Astrocyte (in vitro differentiated cells and primary cell): ENCODE results near the gene ZNF497. TPM values are rescaled to one million over a fixed set of nuclear protein-coding genes. Genes with fewer than 3 reads are reported as not detected.
A peak's percentile ranks its signal among the peaks of the same experiment; 100 is the strongest.

Experiments used
- DNase-seq: peaks from one replicate; pipeline ENCODE4 v3.0.0-alpha.2; 2010; ENCODE audit warnings: low read depth
- FAIRE-seq: peaks from 2 replicates; lab custom pipeline; 2011; peaks lifted over from hg19 to GRCh38; lab: Jason Lieb, UNC
- H2AFZ ChIP-seq: 2 replicates; pipeline ENCODE4 v1.6.0; 2012; ENCODE audit warnings: low read depth, low read length, inconsistent platforms
- H3K27ac ChIP-seq: 2 replicates; pipeline ENCODE4 v1.5.1; 2011; ENCODE audit warnings: low read depth, low read length, inconsistent platforms
- H3K27me3 ChIP-seq: 2 replicates; pipeline ENCODE4 v1.6.0; 2011; ENCODE audit warnings: low read length, inconsistent platforms; ENCODE audit not compliant: insufficient read depth
- H3K36me3 ChIP-seq: 2 replicates; pipeline ENCODE4 v1.5.1; 2011; ENCODE audit warnings: low read length, inconsistent platforms; ENCODE audit not compliant: insufficient read depth
- H3K4me1 ChIP-seq: 2 replicates; pipeline ENCODE4 v1.5.1; 2011; ENCODE audit warnings: low read length, inconsistent platforms; ENCODE audit not compliant: insufficient read depth
- H3K4me2 ChIP-seq: 2 replicates; pipeline ENCODE4 v1.6.0; 2012; ENCODE audit warnings: low read length, inconsistent platforms
- H3K4me3 ChIP-seq: 2 replicates; pipeline ENCODE4 v1.5.1; 2011; ENCODE audit warnings: low read depth, mild to moderate bottlenecking, low read length, inconsistent platforms; ENCODE audit not compliant: insufficient read depth
- H3K79me2 ChIP-seq: 2 replicates; pipeline ENCODE4 v1.6.0; 2012; ENCODE audit warnings: mild to moderate bottlenecking, low read length, inconsistent platforms; ENCODE audit not compliant: insufficient read depth
- H3K9ac ChIP-seq: 2 replicates; pipeline ENCODE4 v1.6.0; 2012; ENCODE audit warnings: mild to moderate bottlenecking, low read length, inconsistent platforms
- H3K9me3 ChIP-seq: 2 replicates; pipeline ENCODE4 v1.5.1; 2012; ENCODE audit warnings: low read depth, mild to moderate bottlenecking, low read length, inconsistent platforms; ENCODE audit not compliant: insufficient read depth
- H4K20me1 ChIP-seq: 2 replicates; pipeline ENCODE4 v1.6.0; 2012; ENCODE audit warnings: low read length, inconsistent platforms; ENCODE audit not compliant: insufficient read depth
- H3K27ac Mint-ChIP-seq: one replicate; pipeline ENCODE4 v1.8.0; 2021; ENCODE audit warnings: mild to moderate bottlenecking, mixed read lengths; ENCODE audit not compliant: unreplicated experiment
- H3K27me3 Mint-ChIP-seq: one replicate; pipeline ENCODE4 v1.8.0; 2021; ENCODE audit warnings: low read depth, mixed read lengths; ENCODE audit not compliant: unreplicated experiment
- H3K36me3 Mint-ChIP-seq: one replicate; pipeline ENCODE4 v1.8.0; 2021; ENCODE audit warnings: low read depth, mixed read lengths; ENCODE audit not compliant: unreplicated experiment
- H3K4me1 Mint-ChIP-seq: one replicate; pipeline ENCODE4 v1.8.0; 2021; ENCODE audit warnings: low read depth, mixed read lengths; ENCODE audit not compliant: unreplicated experiment
- H3K4me3 Mint-ChIP-seq: one replicate; pipeline ENCODE4 v1.8.0; 2021; ENCODE audit warnings: mild to moderate bottlenecking, moderate library complexity, mixed read lengths; ENCODE audit not compliant: unreplicated experiment
- H3K9me3 Mint-ChIP-seq: one replicate; pipeline ENCODE4 v1.8.0; 2021; ENCODE audit warnings: mild to moderate bottlenecking, mixed read lengths; ENCODE audit not compliant: unreplicated experiment
- CTCF ChIP-seq: IDR thresholded peaks from 2 replicates; pipeline ENCODE4 v1.5.1; 2011; ENCODE audit warnings: low read depth, mild to moderate bottlenecking, inconsistent platforms, low read length, moderate library complexity; ENCODE audit not compliant: insufficient read depth
- EZH2 ChIP-seq: IDR thresholded peaks from 2 replicates; pipeline ENCODE4 v1.6.1; 2012; ENCODE audit warnings: mild to moderate bottlenecking, low read length, inconsistent platforms; ENCODE audit not compliant: insufficient read depth
- total RNA-seq: library from RNA; stranded (reverse); gene quantifications from 2 replicates; pipeline ENCODE4 v1.2.1, GENCODE V29; 2021

Gene ZNF497
- total RNA-seq, 1 donor from 2014 or later, result 0.43 TPM

- peaks cover 2% of the 10 kb centered on the region for H3K9me3 Mint-ChIP-seq
- FAIRE-seq, result no peak
Measured at GRCh38 chr19:58366585-58367430, 4.3 kb upstream of the ZNF497 start.

DNA sequence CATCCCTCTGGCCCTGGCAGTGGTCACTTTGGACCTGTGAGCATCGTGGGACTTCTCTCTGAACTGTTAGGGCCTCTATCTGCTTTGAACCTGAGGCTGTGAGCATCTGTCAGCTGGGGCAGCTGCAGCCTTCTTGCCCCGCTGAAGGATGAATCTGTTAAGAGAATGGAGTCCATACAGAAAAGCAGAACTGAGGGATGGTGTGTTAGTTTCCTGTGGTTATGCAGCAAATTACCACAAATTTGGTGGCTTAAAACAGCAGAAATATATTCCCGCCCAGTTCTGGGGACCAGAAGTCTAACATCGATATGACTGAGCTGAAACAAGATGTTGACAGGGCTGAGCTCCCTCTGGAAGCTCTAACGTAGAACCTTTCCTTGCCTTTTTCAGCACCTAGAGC is 1.6 kb upstream of the ZNF497 start:
- H3K4me2 ChIP-seq, result no peak overlapping the region
- H4K20me1 ChIP-seq, result no peaks in the 10 kb centered on the region
- no peak overlapping the region for H3K4me3 ChIP-seq
- no peak for FAIRE-seq
- no peak for DNase-seq
- H3K9ac ChIP-seq, result no peak overlapping the region
- no peak overlapping the region for H3K27ac ChIP-seq
- no peaks in the 10 kb centered on the region for H3K79me2 ChIP-seq
- no peak overlapping the region for H3K27ac Mint-ChIP-seq
- H3K27me3 Mint-ChIP-seq, result no peaks in the 10 kb centered on the region
- peaks cover 4% of the 10 kb centered on the region for H3K4me1 ChIP-seq
- peaks cover 3% of the 10 kb centered on the region for H3K9me3 ChIP-seq
- no peak for TF ChIP-seq EZH2
- no peak for TF ChIP-seq CTCF
- H3K36me3 ChIP-seq, result no peaks in the 10 kb centered on the region
- H3K9me3 Mint-ChIP-seq, result no peaks in the 10 kb centered on the region
- no peaks in the 10 kb centered on the region for H3K27me3 ChIP-seq
- no peak overlapping the region for H3K4me3 Mint-ChIP-seq
- peaks cover 1% of the 10 kb centered on the region for H3K4me1 Mint-ChIP-seq
- peaks cover 5% of the 10 kb centered on the region for H3K36me3 Mint-ChIP-seq
- H2AFZ ChIP-seq, result no peak overlapping the region

More at GRCh38 chr19:58366585-58367430, 4.3 kb upstream of the ZNF497 start:
- Mint-ChIP-seq H3K36me3 (peaks cover 8% of the 10 kb centered on the region), H3K4me1 (peaks cover 1% of the 10 kb centered on the region), H3K27me3 (no peaks in the 10 kb centered on the region), H3K4me3 (no peak overlapping the region), H3K27ac (no peak overlapping the region)
- H3K4me3 ChIP-seq, result no peak overlapping the region
- no peak overlapping the region for H3K4me2 ChIP-seq
- H4K20me1 ChIP-seq, result no peaks in the 10 kb centered on the region
- no peak overlapping the region for H3K9ac ChIP-seq
- no peak overlapping the region for H2AFZ ChIP-seq
- H3K79me2 ChIP-seq, result no peaks in the 10 kb centered on the region
- TF ChIP-seq EZH2 (no peak), CTCF (no peak)
- no peaks in the 10 kb centered on the region for H3K27me3 ChIP-seq
- H3K36me3 ChIP-seq, result no peaks in the 10 kb centered on the region
- DNase-seq, result no peak
- H3K9me3 ChIP-seq, result peaks cover 3% of the 10 kb centered on the region
- H3K27ac ChIP-seq, result no peak overlapping the region
- peaks cover 2% of the 10 kb centered on the region for H3K4me1 ChIP-seq

DNA sequence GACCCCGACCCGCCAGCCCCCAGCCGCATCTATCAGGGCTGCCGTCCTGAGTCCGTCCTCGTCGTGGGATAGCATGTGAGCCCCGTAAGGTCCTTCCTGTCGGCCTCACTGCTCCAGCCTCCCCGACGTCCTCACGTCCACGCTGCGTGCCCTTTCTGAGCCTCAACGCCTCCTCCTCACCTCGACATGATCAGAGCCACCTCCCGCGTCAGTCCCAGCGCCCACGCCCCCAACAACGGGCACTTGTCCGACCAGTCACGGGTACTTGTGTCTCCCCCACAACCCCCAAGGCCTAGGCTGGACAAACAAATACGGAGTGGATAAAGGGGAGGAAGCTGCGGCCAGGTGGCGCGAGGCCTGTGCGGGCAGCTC is 665 bp downstream of the ZNF497 start:
- peaks cover 5% of the 10 kb centered on the region for H3K36me3 Mint-ChIP-seq
- FAIRE-seq (no peak), DNase-seq (peak; percentile 47)
- H2AFZ ChIP-seq, result peak overlapping the region; percentile 97
- no peaks in the 10 kb centered on the region for H4K20me1 ChIP-seq
- peak overlapping the region; percentile 85 for H3K27ac ChIP-seq
- no peaks in the 10 kb centered on the region for H3K79me2 ChIP-seq
- peaks cover 4% of the 10 kb centered on the region for H3K4me1 ChIP-seq
- H3K27me3 ChIP-seq, result no peaks in the 10 kb centered on the region
- H3K4me2 ChIP-seq, result peak overlapping the region; percentile 99
- peaks cover 4% of the 10 kb centered on the region for H3K4me1 Mint-ChIP-seq
- peak overlapping the region; percentile 90 for H3K27ac Mint-ChIP-seq
- H3K9me3 ChIP-seq, result peaks cover 5% of the 10 kb centered on the region
- no peaks in the 10 kb centered on the region for H3K9me3 Mint-ChIP-seq
- H3K9ac ChIP-seq, result peak overlapping the region; percentile 89
- H3K27me3 Mint-ChIP-seq, result no peaks in the 10 kb centered on the region
- TF ChIP-seq CTCF (no peak), EZH2 (no peak)
- H3K4me3 ChIP-seq, result peak overlapping the region; percentile 71
- H3K4me3 Mint-ChIP-seq, result peak overlapping the region; percentile 88
- H3K36me3 ChIP-seq, result no peaks in the 10 kb centered on the region
